Epidermal melanocyte (primary cell): ENCODE measurements around the gene MRGPRF.
"Not testable (repeated sequence)": the region's sequence is repeated elsewhere in the genome, so short reads cannot be mapped to it uniquely, and the experiment has no call there.

Experiments used
- DNase-seq: peaks from one replicate; pipeline ENCODE4 v3.0.0; 2011; ENCODE audit warnings: low spot score; ENCODE audit not compliant: insufficient read length

MRGPRF gene

GRCh38 chr11:68989936-68990606, 23.0 kb downstream of the MRGPRF start:
- no peak for DNase-seq

DNA sequence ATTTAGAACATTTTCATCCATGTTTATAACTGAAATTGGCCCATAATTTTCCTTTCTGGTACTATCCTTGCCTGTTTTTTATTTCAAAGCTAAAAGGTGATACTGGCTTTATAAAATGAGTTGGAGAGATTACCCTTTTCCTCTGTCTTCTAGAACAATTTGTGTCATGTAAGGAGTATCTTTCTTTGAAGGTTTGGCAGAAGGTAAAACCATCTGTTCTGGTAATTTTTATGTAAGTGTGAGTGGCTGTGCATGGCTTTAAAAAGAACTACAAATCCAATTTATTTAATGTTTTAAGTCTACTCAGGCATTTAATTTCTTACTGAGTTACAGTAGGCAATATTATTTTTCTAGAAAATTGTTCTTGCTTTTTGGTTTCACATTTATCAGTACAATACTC, 24.6 kb downstream of the MRGPRF start:
- DNase-seq = no peak

DNA sequence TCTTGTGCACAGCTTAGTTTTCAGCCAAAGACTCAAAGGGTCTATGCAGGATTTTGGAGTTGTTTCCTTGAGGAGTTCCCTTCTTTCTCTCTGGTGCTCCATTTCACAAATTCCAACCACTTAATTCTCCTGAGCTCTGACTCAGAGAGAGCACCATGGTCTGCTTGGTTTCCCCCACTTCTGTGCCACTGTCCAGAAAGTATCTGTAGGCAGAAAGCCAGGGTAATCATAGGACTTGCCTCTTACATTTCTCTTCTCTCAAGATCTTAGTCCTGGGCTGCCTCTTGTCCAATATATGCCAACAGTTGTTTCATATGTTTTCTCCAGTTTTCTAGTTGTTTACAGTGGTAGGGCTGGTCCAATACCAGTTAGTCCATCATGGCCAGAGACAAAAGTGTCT, 25.8 kb downstream of the MRGPRF start:
- no peak for DNase-seq

DNA sequence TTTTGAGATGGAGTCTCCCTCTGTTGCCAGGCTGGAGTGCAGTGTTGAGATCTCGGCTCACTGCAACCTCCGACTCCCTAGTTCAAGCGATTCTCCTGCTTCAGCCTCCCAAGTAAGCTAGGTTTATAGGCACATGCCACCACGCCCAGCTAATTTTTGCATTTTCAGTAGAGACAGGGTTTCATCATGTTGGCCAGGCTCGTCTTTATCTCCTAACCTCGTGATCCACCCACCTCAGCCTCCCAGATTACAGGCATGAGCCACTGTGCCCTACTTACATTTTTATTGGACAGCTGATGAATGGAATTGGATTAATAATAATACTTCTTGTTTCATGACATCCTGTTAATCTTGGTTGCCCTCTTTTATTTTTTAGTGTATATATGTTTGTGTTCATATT, 29.2 kb downstream of the MRGPRF start:
- no peak for DNase-seq

DNA sequence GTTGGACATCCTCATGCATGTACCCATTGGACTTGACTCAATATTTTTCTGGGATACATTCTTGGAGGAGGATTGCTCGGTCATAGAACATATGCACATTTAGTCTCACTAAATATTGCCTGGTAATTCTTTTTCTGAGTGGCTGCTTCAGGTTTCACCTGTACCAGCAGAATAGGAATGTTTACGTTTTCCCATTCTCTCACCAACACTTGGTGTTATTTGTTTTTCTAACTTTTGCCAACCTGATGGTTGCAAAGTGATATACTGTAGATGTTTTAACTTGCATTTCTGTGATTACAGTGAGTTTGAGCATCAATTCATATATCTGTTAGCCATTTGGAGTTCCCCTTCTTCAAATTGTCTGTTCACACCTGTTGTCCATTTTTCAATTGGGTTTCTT, 30.9 kb downstream of the MRGPRF start:
- DNase-seq = no peak

GRCh38 chr11:68980776-68981065, 32.3 kb downstream of the MRGPRF start, which contains the start of gene MRGPRD:
Gene MRGPRD (minus strand): TSS chr11:68980986. CDS start chr11:68980986, 0 bp downstream.
- DNase-seq = no peak

- DNase-seq = no peak
These were observed 32.9 kb downstream of the MRGPRF start for GRCh38 chr11:68979931-68980775.

DNA sequence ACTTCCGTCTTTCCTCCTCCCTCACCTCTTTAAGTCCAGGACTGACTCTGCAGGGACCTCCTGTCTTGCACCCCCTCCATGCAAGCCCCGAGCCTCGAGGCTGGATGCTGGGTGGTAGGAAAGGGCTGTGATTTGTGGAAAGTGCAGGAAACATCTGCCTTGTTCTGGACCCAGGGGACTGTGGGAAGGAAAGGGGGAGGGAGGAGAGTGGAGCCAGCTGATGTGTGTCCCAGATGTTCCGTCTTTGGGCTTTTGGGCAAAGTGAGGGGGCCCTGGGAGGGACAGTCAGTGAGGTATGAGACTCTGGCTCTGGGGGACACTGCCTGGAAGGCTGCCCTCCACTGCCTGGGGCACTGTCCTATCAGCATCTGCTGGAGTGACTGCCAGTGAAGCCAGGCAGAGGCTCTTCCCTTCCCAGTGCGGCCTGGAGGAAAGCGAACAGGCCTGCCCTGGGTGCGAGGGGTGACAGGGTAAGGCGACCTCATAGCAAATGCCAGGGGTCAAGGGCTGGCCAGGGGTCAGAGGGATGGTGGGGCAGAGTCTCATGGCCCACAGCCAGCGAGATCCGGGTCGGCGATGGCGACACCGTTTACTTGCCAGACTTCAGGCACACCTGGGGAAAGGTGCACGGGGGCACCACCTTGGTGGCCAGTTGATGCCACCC, 34.0 kb downstream of the MRGPRF start:
- no peak for DNase-seq

GRCh38 chr11:68978626-68978930, 34.5 kb downstream of the MRGPRF start:
- no peak for DNase-seq

DNA sequence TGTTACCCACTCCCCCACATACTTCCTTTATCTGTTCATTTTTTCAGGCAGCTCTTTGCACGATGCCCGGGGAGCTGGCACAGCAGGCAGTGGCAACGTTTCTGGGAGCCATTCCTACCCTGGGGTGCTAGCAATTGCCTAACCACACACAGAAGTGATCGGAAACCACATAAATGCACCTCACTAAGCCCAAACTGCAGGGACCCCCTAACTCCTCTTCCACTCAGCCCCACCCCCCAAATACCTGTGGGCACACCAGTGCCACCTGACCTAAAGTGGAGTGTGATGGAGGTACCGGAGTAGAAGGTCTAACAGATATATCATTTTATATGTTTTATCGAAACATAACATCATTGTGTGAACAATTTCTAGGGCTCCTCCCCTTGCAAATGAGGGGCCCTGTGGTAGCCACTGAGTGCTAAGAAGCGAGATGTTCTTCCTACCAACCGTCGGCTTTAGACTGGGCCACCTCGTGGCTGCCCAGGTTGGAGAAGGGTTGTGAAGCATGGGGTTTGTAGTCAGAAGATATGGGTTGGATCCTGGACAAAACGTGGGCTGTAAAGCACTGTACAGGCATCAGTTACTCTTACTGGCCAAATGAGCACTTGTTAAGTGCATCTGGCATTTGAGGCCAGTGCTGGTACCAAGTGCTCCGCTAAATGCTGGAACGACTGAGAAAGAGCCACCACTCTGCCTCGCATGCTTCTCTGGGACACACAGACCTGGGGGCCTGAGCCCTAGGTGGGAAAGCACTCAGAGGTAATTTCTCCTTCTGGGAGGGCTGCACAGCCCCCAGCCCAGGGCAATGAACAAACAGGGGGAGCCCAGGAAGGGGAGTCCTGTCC, 35.0 kb downstream of the MRGPRF start:
- no peak for DNase-seq

- DNase-seq = no peak
These were observed 36.5 kb downstream of the MRGPRF start for GRCh38 chr11:68976563-68976962.

- no peak for DNase-seq
These were observed 37.0 kb downstream of the MRGPRF start for GRCh38 chr11:68976095-68976494.

DNA sequence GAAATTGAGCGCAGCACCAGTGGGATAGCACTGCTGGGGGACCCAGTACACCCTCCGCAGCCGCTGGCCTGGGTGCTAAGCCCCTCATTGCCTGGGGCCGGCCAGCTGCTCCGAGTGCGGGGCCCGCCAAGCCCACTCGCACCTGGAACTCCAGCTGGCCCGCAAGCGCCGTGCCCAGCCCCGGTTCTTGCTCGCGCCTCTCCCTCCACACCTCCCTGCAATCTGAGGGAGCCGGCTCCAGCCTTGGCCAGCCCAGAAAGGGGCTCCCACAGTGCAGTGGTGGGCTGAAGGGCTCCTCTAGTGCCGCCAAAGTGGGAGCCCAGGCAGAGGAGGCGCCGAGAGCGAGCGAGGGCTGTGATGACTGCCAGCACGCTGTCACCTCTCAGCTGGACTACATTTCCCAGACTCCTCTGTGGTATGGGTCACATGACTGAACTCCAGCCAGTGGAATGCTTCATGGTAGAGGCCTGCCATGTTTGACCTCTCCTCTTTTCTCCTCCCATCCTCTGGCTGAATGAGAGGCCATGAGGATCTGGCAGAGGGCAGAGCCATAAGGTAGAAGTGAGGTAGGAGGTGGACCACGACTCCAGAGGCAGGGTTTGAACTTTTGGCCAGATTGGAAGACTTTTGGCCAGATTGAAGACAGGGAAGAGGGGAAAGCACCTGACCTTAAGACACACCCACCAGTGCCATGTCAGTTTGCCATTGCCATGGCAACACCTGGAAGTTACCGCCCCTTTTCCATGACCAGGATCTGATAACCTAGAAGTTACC, 38.4 kb downstream of the MRGPRF start:
- DNase-seq = no peak

DNA sequence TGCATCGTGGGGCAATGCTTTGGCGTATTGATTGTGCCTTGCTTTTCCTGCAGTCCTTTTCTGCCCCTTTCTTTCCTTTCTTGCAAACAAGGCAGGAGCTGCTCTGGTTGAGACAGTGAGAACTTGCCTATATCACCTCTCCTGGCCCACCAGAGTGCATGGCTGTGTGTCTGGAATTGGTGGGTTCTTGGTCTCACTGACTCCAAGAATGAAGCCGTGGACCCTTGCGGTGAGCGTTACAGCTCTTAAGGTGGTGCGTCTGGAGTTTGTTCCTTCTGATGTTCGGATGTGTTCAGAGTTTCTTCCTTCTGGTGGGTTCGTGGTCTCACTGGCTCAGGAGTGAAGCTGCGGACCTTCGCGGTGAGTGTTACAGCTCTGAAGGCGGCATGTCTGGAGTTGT, 39.3 kb downstream of the MRGPRF start:
- not testable (repeated sequence) for DNase-seq

- no peak for DNase-seq
These were observed 39.8 kb downstream of the MRGPRF start for GRCh38 chr11:68973219-68973618.

- no peak for DNase-seq
These were observed 42.0 kb downstream of the MRGPRF start for GRCh38 chr11:68970921-68971636.

GRCh38 chr11:68969386-68969785, 43.7 kb downstream of the MRGPRF start:
- no peak for DNase-seq

- no peak for DNase-seq
These were observed 44.5 kb downstream of the MRGPRF start for GRCh38 chr11:68968306-68969250.
